Cardiac fibroblast (primary cell): Measurements from ENCODE around the gene NHP2.

Source experiments
- DNase-seq, 2 donors: peaks; one replicate each; pipeline versions ENCODE4 v3.0.0 to v3.0.0-alpha.2; 2010; ENCODE audit warnings: low read depth in 2 of 2
- H3K4me3 ChIP-seq, 2 donors: replicated peaks in 1 of 2; 1 replicate in 1 of 2; 2 replicates in 1 of 2; pipeline ENCODE4 v1.5.1; 2011; ENCODE audit warnings: low read depth in 2 of 2, low read length in 2 of 2, mild to moderate bottlenecking in 2 of 2, moderate library complexity in 1 of 2
- CTCF ChIP-seq: IDR thresholded peaks from one replicate; pipeline ENCODE4 v1.5.1; 2011; ENCODE audit warnings: low read depth, mild to moderate bottlenecking, low read length, inconsistent platforms

The NHP2 gene

GRCh38 chr5:178113841-178114324 is 39.8 kb downstream of the NHP2 start:
- DNase-seq: no peak
- peak overlapping the region; percentile 37 to 40 for H3K4me3 ChIP-seq
- TF ChIP-seq CTCF: no peak

- peak within 1 kb of the TSS; percentile 37 to 40 for H3K4me3 ChIP-seq
- no peak for TF ChIP-seq CTCF
- peak; percentile 40 to 42 for DNase-seq
These were observed 40.4 kb downstream of the NHP2 start, which contains the start of gene N4BP3 for GRCh38 chr5:178113141-178113787. TSS of gene N4BP3 (plus strand) at chr5:178113532. CDS start at chr5:178119584, 6,052 bp downstream.

GRCh38 chr5:178112545-178112944 is 41.1 kb downstream of the NHP2 start:
- no peak for TF ChIP-seq CTCF
- no peak overlapping the region for H3K4me3 ChIP-seq
- no peak for DNase-seq

GRCh38 chr5:178111925-178112324 is 41.8 kb downstream of the NHP2 start:
- no peak overlapping the region for H3K4me3 ChIP-seq
- no peak for TF ChIP-seq CTCF
- DNase-seq: peak; percentile 36 to 69

GRCh38 chr5:178110511-178110910 is 43.2 kb downstream of the NHP2 start:
- H3K4me3 ChIP-seq: no peak overlapping the region
- DNase-seq: no peak
- no peak for TF ChIP-seq CTCF

- H3K4me3 ChIP-seq: no peak overlapping the region
- TF ChIP-seq CTCF: no peak
- no peak for DNase-seq
These were observed 44.7 kb downstream of the NHP2 start for GRCh38 chr5:178108966-178109365.

- H3K4me3 ChIP-seq: no peak overlapping the region
These were observed 45.2 kb downstream of the NHP2 start for GRCh38 chr5:178108446-178108845.

More at GRCh38 chr5:178108446-178108845, 45.2 kb downstream of the NHP2 start:
- TF ChIP-seq CTCF: no peak
- DNase-seq: no peak
